Measurements from ENCODE around the gene SGIP1. TPM values are rescaled to one million over a fixed set of nuclear protein-coding genes. Genes with fewer than 3 reads are reported as not detected.

SGIP1 gene
- total and polyA plus RNA-seq, 7 experiments from 2014 or later, result not detected

DNA sequence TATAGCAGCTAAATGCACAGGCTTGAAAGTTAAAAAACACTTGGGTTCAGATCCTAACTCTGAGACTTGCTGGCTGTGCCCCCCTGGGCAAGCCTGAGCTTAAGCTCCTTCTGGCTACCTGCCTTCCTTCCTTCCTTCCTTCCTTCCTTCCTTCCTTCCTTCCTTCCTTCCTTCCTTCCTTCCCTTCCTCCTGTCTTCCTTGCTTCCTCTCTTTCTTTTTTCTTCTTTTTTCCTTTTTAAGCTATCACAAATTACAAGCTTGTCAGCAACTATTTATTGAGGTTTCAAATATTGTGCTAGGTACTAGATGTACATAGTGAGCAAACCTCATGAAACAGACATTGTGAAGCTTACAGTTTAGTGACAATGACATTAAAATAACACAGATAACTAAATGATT is 15.1 kb downstream of the SGIP1 start:
- H3K27me3 Mint-ChIP-seq, result peaks cover 11 to 22% (median 22%) of the 10 kb centered on the region in 5 donors
- ATAC-seq, result no peak
- ChIA-PET CTCF (no interaction called here), POLR2A (no interaction called here)
- intact Hi-C loops (cut with micrococcal nuclease), result no loop called here
- Histone ChIP-seq H3K4me1 (ENCODE audit: control insufficient read depth in 2 of 2, insufficient read depth in 2 of 2, low read length in 2 of 2) (no peaks in the 10 kb centered on the region), H3K9me3 (ENCODE audit: control insufficient read depth in 2 of 3, low read length in 3 of 3) (no peaks in the 10 kb centered on the region), H3K27ac (ENCODE audit: low read depth, low read length) (no peak overlapping the region), H3K36me3 (ENCODE audit: control insufficient read depth in 2 of 3, insufficient read depth in 3 of 3, low read length in 3 of 3) (no peaks in the 10 kb centered on the region), H3K4me3 (ENCODE audit: low read length) (no peak overlapping the region), H3K27me3 (ENCODE audit: control insufficient read depth in 2 of 2, insufficient read depth in 2 of 2, low read length in 2 of 2) (no peaks in the 10 kb centered on the region)
- no peaks in the 10 kb centered on the region for H3K36me3 Mint-ChIP-seq
- no peak overlapping the region for H3K4me3 Mint-ChIP-seq
- no peak overlapping the region for H3K27ac Mint-ChIP-seq
- peaks cover 0 to 2% (median 0%) of the 10 kb centered on the region in 11 donors for H3K9me3 Mint-ChIP-seq
- DNase-seq, result no peak
- peaks cover 0 to 1% (median 0%) of the 10 kb centered on the region in 7 donors for H3K4me1 Mint-ChIP-seq

- Mint-ChIP-seq H3K4me3 (no peak overlapping the region), H3K36me3 (no peaks in the 10 kb centered on the region), H3K9me3 (peaks cover 0 to 2% (median 0%) of the 10 kb centered on the region in 11 donors), H3K27ac (no peak overlapping the region), H3K4me1 (no peaks in the 10 kb centered on the region), H3K27me3 (peaks cover 17 to 26% (median 22%) of the 10 kb centered on the region in 5 donors)
- H3K36me3 ChIP-seq (ENCODE audit: control insufficient read depth in 2 of 3, insufficient read depth in 3 of 3, low read length in 3 of 3), result no peaks in the 10 kb centered on the region
- intact Hi-C loops (cut with micrococcal nuclease), result no loop called here
- ATAC-seq (no peak), DNase-seq (no peak)
- no peak overlapping the region for H3K27ac ChIP-seq (ENCODE audit: low read depth, low read length)
- H3K4me3 ChIP-seq (ENCODE audit: low read length), result no peak overlapping the region
- ChIA-PET POLR2A (no interaction called here), CTCF (no interaction called here)
- no peaks in the 10 kb centered on the region for H3K4me1 ChIP-seq (ENCODE audit: control insufficient read depth in 2 of 2, insufficient read depth in 2 of 2, low read length in 2 of 2)
- no peaks in the 10 kb centered on the region for H3K27me3 ChIP-seq (ENCODE audit: control insufficient read depth in 2 of 2, insufficient read depth in 2 of 2, low read length in 2 of 2)
- no peaks in the 10 kb centered on the region for H3K9me3 ChIP-seq (ENCODE audit: control insufficient read depth in 2 of 3, low read length in 3 of 3)
Measured at GRCh38 chr1:66550243-66550642, 16.3 kb downstream of the SGIP1 start.

DNA sequence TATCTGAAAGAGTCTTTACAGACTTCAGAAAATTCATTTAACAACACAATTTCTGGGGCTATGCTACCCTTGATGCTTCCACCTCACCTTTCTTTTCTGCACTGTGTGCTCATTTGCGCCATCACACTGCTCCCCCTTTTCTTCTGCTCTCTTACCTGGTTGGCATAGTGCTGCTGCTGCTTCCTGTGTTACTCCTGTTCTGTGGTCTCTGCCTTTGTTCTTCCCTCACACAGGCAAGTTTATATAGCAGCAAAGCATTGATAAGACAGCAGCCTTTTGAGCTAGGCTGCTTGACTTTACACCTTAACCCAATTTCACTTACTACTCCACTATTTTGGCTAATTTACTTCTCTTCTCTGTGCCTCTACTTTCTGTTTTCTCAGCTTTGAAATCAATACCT is 18.3 kb downstream of the SGIP1 start:
- peaks cover 0 to 2% (median 0%) of the 10 kb centered on the region in 11 donors for H3K9me3 Mint-ChIP-seq
- H3K4me1 ChIP-seq (ENCODE audit: control insufficient read depth in 2 of 2, insufficient read depth in 2 of 2, low read length in 2 of 2), result no peaks in the 10 kb centered on the region
- no peak overlapping the region for H3K4me3 ChIP-seq (ENCODE audit: low read length)
- DNase-seq, result peak in 3 of 9 donors; percentile 16 to 26 (median 16)
- CTCF ChIA-PET, result no interaction called here
- no peak overlapping the region for H3K4me3 Mint-ChIP-seq
- no peak overlapping the region for H3K27ac ChIP-seq (ENCODE audit: low read depth, low read length)
- no peaks in the 10 kb centered on the region for H3K36me3 ChIP-seq (ENCODE audit: control insufficient read depth in 2 of 3, insufficient read depth in 3 of 3, low read length in 3 of 3)
- no peaks in the 10 kb centered on the region for H3K4me1 Mint-ChIP-seq
- POLR2A ChIA-PET, result no interaction called here
- peaks cover 15 to 33% (median 22%) of the 10 kb centered on the region in 5 donors for H3K27me3 Mint-ChIP-seq
- H3K9me3 ChIP-seq (ENCODE audit: control insufficient read depth in 2 of 3, low read length in 3 of 3), result no peaks in the 10 kb centered on the region
- H3K27ac Mint-ChIP-seq, result no peak overlapping the region
- no peaks in the 10 kb centered on the region for H3K27me3 ChIP-seq (ENCODE audit: control insufficient read depth in 2 of 2, insufficient read depth in 2 of 2, low read length in 2 of 2)
- H3K36me3 Mint-ChIP-seq, result no peaks in the 10 kb centered on the region
- intact Hi-C loops (cut with micrococcal nuclease), result no loop called here
- no peak for ATAC-seq

DNA sequence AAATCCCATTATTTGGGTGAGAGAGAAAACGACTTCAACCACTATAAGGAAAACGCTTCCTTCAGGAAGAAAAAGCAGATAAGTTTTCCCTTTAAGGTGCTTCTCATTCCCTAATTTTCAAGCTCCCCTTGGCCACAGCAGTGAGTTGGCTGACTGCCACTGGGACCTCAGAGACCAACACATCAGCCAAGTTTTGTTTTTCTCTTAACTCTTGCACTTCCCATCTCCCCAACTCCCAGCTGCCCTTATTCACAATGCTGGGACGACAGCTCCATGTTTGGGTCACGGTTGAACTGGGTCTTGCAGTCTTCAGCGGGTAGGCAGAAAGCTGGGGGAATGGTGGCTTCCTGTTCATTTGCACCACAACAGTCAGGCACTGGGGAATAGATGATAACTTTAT is 18.9 kb downstream of the SGIP1 start:
- POLR2A ChIA-PET, result no interaction called here
- H3K4me3 Mint-ChIP-seq, result no peak overlapping the region

DNA sequence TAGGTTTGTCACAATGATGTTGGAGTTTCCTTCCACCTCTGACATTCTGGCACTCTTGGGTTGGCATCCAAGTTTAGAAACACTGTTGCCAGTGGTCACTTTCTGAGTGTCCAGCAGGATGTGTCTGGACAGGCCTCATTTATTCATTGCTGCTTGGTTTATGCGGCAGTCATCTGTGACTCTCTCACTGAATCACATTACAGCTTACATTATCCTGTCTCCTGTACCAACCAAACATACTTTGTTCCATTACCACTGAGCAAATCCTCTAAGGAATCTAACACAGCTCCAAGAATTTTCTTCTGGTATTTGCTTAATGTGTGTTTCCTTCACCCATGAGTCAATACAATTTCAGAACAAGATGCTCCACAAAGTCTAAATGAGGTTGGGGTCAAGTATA is 19.9 kb downstream of the SGIP1 start:
- Histone ChIP-seq H3K27me3 (ENCODE audit: control insufficient read depth in 2 of 2, insufficient read depth in 2 of 2, low read length in 2 of 2) (no peaks in the 10 kb centered on the region), H3K36me3 (ENCODE audit: control insufficient read depth in 2 of 3, insufficient read depth in 3 of 3, low read length in 3 of 3) (no peaks in the 10 kb centered on the region), H3K4me1 (ENCODE audit: control insufficient read depth in 2 of 2, insufficient read depth in 2 of 2, low read length in 2 of 2) (no peaks in the 10 kb centered on the region), H3K9me3 (ENCODE audit: control insufficient read depth in 2 of 3, low read length in 3 of 3) (no peaks in the 10 kb centered on the region), H3K4me3 (ENCODE audit: low read length) (no peak overlapping the region), H3K27ac (ENCODE audit: low read depth, low read length) (no peak overlapping the region)
- Mint-ChIP-seq H3K27ac (no peak overlapping the region), H3K36me3 (no peaks in the 10 kb centered on the region), H3K4me3 (no peak overlapping the region), H3K27me3 (peaks cover 13 to 38% (median 18%) of the 10 kb centered on the region in 5 donors), H3K9me3 (no peaks in the 10 kb centered on the region), H3K4me1 (no peaks in the 10 kb centered on the region)
- ChIA-PET POLR2A (no interaction called here), CTCF (no interaction called here)
- ATAC-seq (no peak), DNase-seq (no peak)
- intact Hi-C loops (cut with micrococcal nuclease), result no loop called here

More for the DNA sequence above, 18.9 kb downstream of the SGIP1 start:
- ATAC-seq (no peak), DNase-seq (no peak)
- H3K27ac Mint-ChIP-seq, result no peak overlapping the region
- no peaks in the 10 kb centered on the region for H3K9me3 Mint-ChIP-seq
- Histone ChIP-seq H3K27me3 (ENCODE audit: control insufficient read depth in 2 of 2, insufficient read depth in 2 of 2, low read length in 2 of 2) (no peaks in the 10 kb centered on the region), H3K36me3 (ENCODE audit: control insufficient read depth in 2 of 3, insufficient read depth in 3 of 3, low read length in 3 of 3) (no peaks in the 10 kb centered on the region), H3K4me1 (ENCODE audit: control insufficient read depth in 2 of 2, insufficient read depth in 2 of 2, low read length in 2 of 2) (no peaks in the 10 kb centered on the region), H3K4me3 (ENCODE audit: low read length) (no peak overlapping the region), H3K9me3 (ENCODE audit: control insufficient read depth in 2 of 3, low read length in 3 of 3) (no peaks in the 10 kb centered on the region), H3K27ac (ENCODE audit: low read depth, low read length) (no peak overlapping the region)
- no peaks in the 10 kb centered on the region for H3K36me3 Mint-ChIP-seq
- peaks cover 13 to 36% (median 21%) of the 10 kb centered on the region in 5 donors for H3K27me3 Mint-ChIP-seq
- CTCF ChIA-PET, result no interaction called here
- intact Hi-C loops (cut with micrococcal nuclease), result no loop called here
- H3K4me1 Mint-ChIP-seq, result no peaks in the 10 kb centered on the region

DNA sequence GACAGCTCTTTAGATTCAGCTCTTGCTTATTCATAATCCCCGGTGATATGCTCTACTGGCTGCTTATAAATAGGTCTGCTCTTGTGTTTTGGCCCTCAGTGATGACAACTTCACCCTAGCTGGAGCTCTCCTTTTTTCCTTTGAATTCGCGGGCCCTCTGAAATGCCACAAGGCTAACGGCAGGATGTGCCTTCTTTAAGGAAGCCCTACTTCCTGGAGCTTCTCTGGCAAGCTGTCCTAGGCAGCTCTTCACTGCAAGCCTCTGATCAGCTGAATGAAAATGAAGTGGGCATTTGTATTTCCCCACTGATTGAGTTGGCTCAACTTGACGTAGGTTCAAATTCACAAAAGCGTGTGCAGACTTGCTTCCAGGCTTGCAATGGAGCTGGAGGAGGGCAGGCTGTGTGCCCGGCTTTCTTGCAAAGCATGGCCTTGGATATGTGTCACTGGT is 22.2 kb downstream of the SGIP1 start:
- Mint-ChIP-seq H3K4me1 (no peaks in the 10 kb centered on the region), H3K27me3 (peaks cover 12 to 36% (median 16%) of the 10 kb centered on the region in 5 donors), H3K9me3 (no peaks in the 10 kb centered on the region), H3K27ac (no peak overlapping the region), H3K4me3 (no peak overlapping the region), H3K36me3 (no peaks in the 10 kb centered on the region)
- ATAC-seq (no peak), DNase-seq (no peak)
- H3K4me1 ChIP-seq (ENCODE audit: control insufficient read depth in 2 of 2, insufficient read depth in 2 of 2, low read length in 2 of 2), result no peaks in the 10 kb centered on the region
- intact Hi-C loops (cut with micrococcal nuclease), result no loop called here
- ChIA-PET POLR2A (no interaction called here), CTCF (no interaction called here)
- H3K36me3 ChIP-seq (ENCODE audit: control insufficient read depth in 2 of 3, insufficient read depth in 3 of 3, low read length in 3 of 3), result no peaks in the 10 kb centered on the region
- H3K9me3 ChIP-seq (ENCODE audit: control insufficient read depth in 2 of 3, low read length in 3 of 3), result no peaks in the 10 kb centered on the region
- H3K27me3 ChIP-seq (ENCODE audit: control insufficient read depth in 2 of 2, insufficient read depth in 2 of 2, low read length in 2 of 2), result no peaks in the 10 kb centered on the region
- no peak overlapping the region for H3K4me3 ChIP-seq (ENCODE audit: low read length)
- no peak overlapping the region for H3K27ac ChIP-seq (ENCODE audit: low read depth, low read length)

- Mint-ChIP-seq H3K4me1 (no peaks in the 10 kb centered on the region), H3K27me3 (peaks cover 12 to 46% (median 22%) of the 10 kb centered on the region in 5 donors), H3K4me3 (no peak overlapping the region), H3K9me3 (no peaks in the 10 kb centered on the region), H3K27ac (no peak overlapping the region), H3K36me3 (no peaks in the 10 kb centered on the region)
- Histone ChIP-seq H3K27ac (ENCODE audit: low read depth, low read length) (no peak overlapping the region), H3K4me1 (ENCODE audit: control insufficient read depth in 2 of 2, insufficient read depth in 2 of 2, low read length in 2 of 2) (no peaks in the 10 kb centered on the region), H3K27me3 (ENCODE audit: control insufficient read depth in 2 of 2, insufficient read depth in 2 of 2, low read length in 2 of 2) (no peaks in the 10 kb centered on the region), H3K9me3 (ENCODE audit: control insufficient read depth in 2 of 3, low read length in 3 of 3) (no peaks in the 10 kb centered on the region), H3K36me3 (ENCODE audit: control insufficient read depth in 2 of 3, insufficient read depth in 3 of 3, low read length in 3 of 3) (no peaks in the 10 kb centered on the region), H3K4me3 (ENCODE audit: low read length) (no peak overlapping the region)
- POLR2A ChIA-PET, result no interaction called here
- CTCF ChIA-PET, result no interaction called here
- intact Hi-C loops (cut with micrococcal nuclease), result no loop called here
- no peak for DNase-seq
- ATAC-seq, result no peak
Measured at GRCh38 chr1:66557157-66557556, 23.2 kb downstream of the SGIP1 start.
